CD4-positive, alpha-beta T cell treated with Interleukin-15 for 1 hour (primary cell): Measurements from ENCODE around the gene LYPD8.

Experiments
- DNase-seq: peaks from one replicate; pipeline ENCODE4 v3.0.0-alpha.2; 2020

The LYPD8 gene

GRCh38 chr1:248756636-248757035, 1.1 kb upstream of the LYPD8 start:
- no peak for DNase-seq

GRCh38 chr1:248756151-248756550, 592 bp upstream of the LYPD8 start:
- DNase-seq, result no peak

- DNase-seq, result no peak
Measured at GRCh38 chr1:248753708-248754280, 1.8 kb downstream of the LYPD8 start.

GRCh38 chr1:248753029-248753594, 2.4 kb downstream of the LYPD8 start:
- DNase-seq, result no peak

- DNase-seq, result no peak
Measured at GRCh38 chr1:248752161-248753028, 3.2 kb downstream of the LYPD8 start.

GRCh38 chr1:248751635-248752034, 3.9 kb downstream of the LYPD8 start:
- DNase-seq, result no peak

- no peak for DNase-seq
Measured at GRCh38 chr1:248751142-248751541, 4.4 kb downstream of the LYPD8 start.

- DNase-seq, result no peak
Measured at GRCh38 chr1:248750496-248750895, 5.1 kb downstream of the LYPD8 start.

GRCh38 chr1:248748211-248748610, 7.3 kb downstream of the LYPD8 start:
- no peak for DNase-seq

- DNase-seq, result no peak
Measured at GRCh38 chr1:248740876-248741275, 14.7 kb downstream of the LYPD8 start.

- DNase-seq, result no peak
Measured at GRCh38 chr1:248739572-248740205, 15.9 kb downstream of the LYPD8 start.

GRCh38 chr1:248737457-248737856, 18.1 kb downstream of the LYPD8 start:
- no peak for DNase-seq

- DNase-seq, result no peak
Measured at GRCh38 chr1:248736977-248737376, 18.6 kb downstream of the LYPD8 start.

- DNase-seq, result no peak
Measured at GRCh38 chr1:248733566-248733965, 22.0 kb downstream of the LYPD8 start.

GRCh38 chr1:248730507-248731335, 24.8 kb downstream of the LYPD8 start:
- DNase-seq, result no peak

- DNase-seq, result no peak
Measured at GRCh38 chr1:248714248-248714647, 41.3 kb downstream of the LYPD8 start.

GRCh38 chr1:248710305-248710900, 45.2 kb downstream of the LYPD8 start:
- no peak for DNase-seq

- no peak for DNase-seq
Measured at GRCh38 chr1:248704606-248705005, 51.0 kb downstream of the LYPD8 start.

- DNase-seq, result no peak
Measured at GRCh38 chr1:248703674-248704073, 51.9 kb downstream of the LYPD8 start.

- DNase-seq, result no peak
Measured at GRCh38 chr1:248702714-248703113, 52.8 kb downstream of the LYPD8 start, which contains the start of gene OR14I1. TSS of gene OR14I1 (minus strand) at chr1:248702766.

GRCh38 chr1:248699099-248699498, 56.5 kb downstream of the LYPD8 start:
- DNase-seq, result no peak

- no peak for DNase-seq
Measured at GRCh38 chr1:248697907-248698306, 57.7 kb downstream of the LYPD8 start.
